Peyer's patch (tissue), 4 donors: Measurements from ENCODE around the gene MECP2. TPM values are rescaled to one million over a fixed set of nuclear protein-coding genes. Genes with fewer than 3 reads are reported as not detected.
A peak's percentile ranks its signal among the peaks of the same experiment; 100 is the strongest.

Experiments used
- DNase-seq, 3 donors: peaks; one replicate each; pipeline ENCODE4 v3.0.0-alpha.2; 2017 to 2019
- H3K27ac ChIP-seq, 4 donors: fragments of 200-600 bp; sonication (generic); one replicate each; pipeline ENCODE4 v1.5.1; 2016 to 2019
- H3K27me3 ChIP-seq, 2 donors: fragments of 200-600 bp; sonication (generic); one replicate each; pipeline ENCODE4 v1.5.1; 2019
- H3K36me3 ChIP-seq, 3 donors: fragments of 200-600 bp; sonication (generic); one replicate each; pipeline ENCODE4 v1.5.1; 2016 to 2019
- H3K4me1 ChIP-seq, 4 donors: fragments of 200-600 bp; sonication (generic); one replicate each; pipeline ENCODE4 v1.5.1; 2016 to 2019
- H3K4me3 ChIP-seq, 4 donors: fragments of 200-600 bp; sonication (generic); 1 replicate in 3 of 4; 2 replicates in 1 of 4; pipeline ENCODE4 v1.5.1; 2016 to 2019; ENCODE audit warnings: mild to moderate bottlenecking in 1 of 4
- H3K9me3 ChIP-seq, 4 donors: fragments of 200-600 bp; sonication (generic); one replicate each; pipeline ENCODE4 v1.5.1; 2016 to 2019; ENCODE audit warnings: mild to moderate bottlenecking in 1 of 4
- CTCF ChIP-seq, 6 experiments: fragments of 450-650 bp in 4 of 6; fragments of 200-600 bp in 2 of 6; sonication (generic) in 1 of 6; IDR thresholded peaks; one replicate each; pipeline ENCODE4 v1.5.1; 2017 to 2019; ENCODE audit warnings: antibody characterized with exemption in 6 of 6, mild to moderate bottlenecking in 3 of 6, moderate library complexity in 1 of 6
- POLR2A ChIP-seq, 2 donors: fragments of 450-650 bp; IDR thresholded peaks; one replicate each; pipeline ENCODE4 v1.5.1; 2017; ENCODE audit warnings: antibody characterized with exemption in 2 of 2, mild to moderate bottlenecking in 2 of 2, moderate library complexity in 2 of 2
- total RNA-seq, 4 donors: library from RNA; depleted of rRNA; stranded (reverse); fragments of >200 nt; gene quantifications; one replicate each; pipeline ENCODE4 v1.1.0, GENCODE V29; 2016

MECP2 gene
- total RNA-seq, 4 donors from 2014 or later: 39.8 to 147 (median 55.4) TPM

- Histone ChIP-seq H3K9me3 (no peaks in the 10 kb centered on the region), H3K27me3 (no peaks in the 10 kb centered on the region), H3K4me1 (no peaks in the 10 kb centered on the region), H3K27ac (no peak overlapping the region), H3K36me3 (no peaks in the 10 kb centered on the region), H3K4me3 (no peak overlapping the region)
- TF ChIP-seq POLR2A (IDR thresholded peaks at IDR 0.05): no peak
- no peak for TF ChIP-seq CTCF (IDR thresholded peaks at IDR 0.05)
- no peak for DNase-seq
Observed at GRCh38 chrX:154140206-154140605, 42.7 kb upstream of the MECP2 start.

GRCh38 chrX:154138857-154139256 is 41.3 kb upstream of the MECP2 start:
- H3K27ac ChIP-seq: no peak overlapping the region
- H3K4me1 ChIP-seq: no peaks in the 10 kb centered on the region
- no peak overlapping the region for H3K4me3 ChIP-seq
- TF ChIP-seq CTCF (IDR thresholded peaks at IDR 0.05) (no peak), POLR2A (IDR thresholded peaks at IDR 0.05) (no peak)
- H3K27me3 ChIP-seq: no peaks in the 10 kb centered on the region
- DNase-seq: no peak
- H3K36me3 ChIP-seq: no peaks in the 10 kb centered on the region
- H3K9me3 ChIP-seq: no peaks in the 10 kb centered on the region

- H3K36me3 ChIP-seq: no peaks in the 10 kb centered on the region
- H3K4me3 ChIP-seq: peak overlapping the region; percentile 15 to 41 (median 28)
- no peaks in the 10 kb centered on the region for H3K27me3 ChIP-seq
- peak; percentile 71 to 86 (median 73) for DNase-seq
- H3K4me1 ChIP-seq: no peaks in the 10 kb centered on the region
- H3K9me3 ChIP-seq: no peaks in the 10 kb centered on the region
- H3K27ac ChIP-seq: peak overlapping the region; percentile 30 to 69 (median 42)
- TF ChIP-seq POLR2A (IDR thresholded peaks at IDR 0.05): no peak
- peak; percentile 54 to 81 (median 64) for TF ChIP-seq CTCF (IDR thresholded peaks at IDR 0.05)
Observed at GRCh38 chrX:154136627-154137161, 39.2 kb upstream of the MECP2 start.

GRCh38 chrX:154135458-154136229 is 38.1 kb upstream of the MECP2 start:
- Histone ChIP-seq H3K9me3 (no peaks in the 10 kb centered on the region), H3K27ac (peak overlapping the region in 1 of 4 donors; percentile 53), H3K27me3 (no peaks in the 10 kb centered on the region), H3K4me3 (no peak overlapping the region), H3K36me3 (no peaks in the 10 kb centered on the region), H3K4me1 (no peaks in the 10 kb centered on the region)
- DNase-seq: no peak
- TF ChIP-seq POLR2A (IDR thresholded peaks at IDR 0.05): no peak
- no peak for TF ChIP-seq CTCF (IDR thresholded peaks at IDR 0.05)

GRCh38 chrX:154132366-154132765 is 34.8 kb upstream of the MECP2 start:
- Histone ChIP-seq H3K36me3 (no peaks in the 10 kb centered on the region), H3K9me3 (no peaks in the 10 kb centered on the region), H3K4me1 (no peaks in the 10 kb centered on the region), H3K27ac (no peak overlapping the region), H3K4me3 (no peak overlapping the region), H3K27me3 (no peaks in the 10 kb centered on the region)
- TF ChIP-seq POLR2A (IDR thresholded peaks at IDR 0.05): no peak
- no peak for TF ChIP-seq CTCF (IDR thresholded peaks at IDR 0.05)
- DNase-seq: no peak
